ENCODE measurements around the gene STPG2.

Gene STPG2

GRCh38 chr4:98143001-98143899 lies at the start of gene STPG2:
TSS of gene STPG2 (minus strand) at chr4:98143476.
- DNase-seq, result peak; percentile 42 to 82

GRCh38 chr4:98185279-98185678 lies 42.0 kb upstream of the STPG2 start:
- DNase-seq, result no peak

GRCh38 chr4:98181809-98182208 lies 38.5 kb upstream of the STPG2 start:
- no peak for DNase-seq

- no peak for DNase-seq
Measured at GRCh38 chr4:98179951-98180350, 36.7 kb upstream of the STPG2 start.

- no peak for DNase-seq
Measured at GRCh38 chr4:98176531-98176930, 33.3 kb upstream of the STPG2 start.

- no peak for DNase-seq
Measured at GRCh38 chr4:98170035-98170434, 26.8 kb upstream of the STPG2 start.

- DNase-seq, result no peak
Measured at GRCh38 chr4:98166731-98167041, 23.4 kb upstream of the STPG2 start.

- DNase-seq, result no peak
Measured at GRCh38 chr4:98166025-98166730, 22.9 kb upstream of the STPG2 start.

GRCh38 chr4:98162696-98163095 lies 19.4 kb upstream of the STPG2 start:
- DNase-seq, result no peak

- no peak for DNase-seq
Measured at GRCh38 chr4:98151145-98151924, 8.1 kb upstream of the STPG2 start.

GRCh38 chr4:98150092-98150761 lies 7.0 kb upstream of the STPG2 start:
- no peak for DNase-seq

- peak in 1 of 2 experiments; percentile 0 for DNase-seq
Measured at GRCh38 chr4:98148856-98149255, 5.6 kb upstream of the STPG2 start.

GRCh38 chr4:98126141-98126540 lies 17.1 kb downstream of the STPG2 start:
- DNase-seq, result no peak

- no peak for DNase-seq
Measured at GRCh38 chr4:98125585-98125984, 17.7 kb downstream of the STPG2 start.

GRCh38 chr4:98117363-98117762 lies 25.9 kb downstream of the STPG2 start:
- no peak for DNase-seq

GRCh38 chr4:98113012-98113411 lies 30.3 kb downstream of the STPG2 start:
- no peak for DNase-seq

GRCh38 chr4:98110929-98111328 lies 32.3 kb downstream of the STPG2 start:
- no peak for DNase-seq

GRCh38 chr4:98110214-98110613 lies 33.1 kb downstream of the STPG2 start:
- DNase-seq, result peak; percentile 42 to 67

GRCh38 chr4:98102660-98103059 lies 40.6 kb downstream of the STPG2 start:
- no peak for DNase-seq

- no peak for DNase-seq
Measured at GRCh38 chr4:98101988-98102387, 41.3 kb downstream of the STPG2 start.

GRCh38 chr4:98098764-98099163 lies 44.5 kb downstream of the STPG2 start:
- no peak for DNase-seq

- DNase-seq, result no peak
Measured at GRCh38 chr4:98094118-98094517, 49.2 kb downstream of the STPG2 start.

GRCh38 chr4:98093662-98094061 lies 49.6 kb downstream of the STPG2 start:
- no peak for DNase-seq

All from NCI-H187 (cell line).